Hepatocyte (in vitro differentiated cells): ENCODE results near the gene TEAD3.

Source experiments
- CTCF ChIP-seq: fragments of 200-600 bp; sonication (generic); IDR thresholded peaks from 2 replicates; pipeline ENCODE4 v1.5.1; 2016; ENCODE audit warnings: antibody characterized with exemption, mild to moderate bottlenecking; ENCODE audit not compliant: poor library complexity
- EZH2 ChIP-seq: fragments of 200-600 bp; sonication (generic); IDR thresholded peaks from 2 replicates; pipeline ENCODE4 v1.6.1; 2016; ENCODE audit warnings: antibody characterized with exemption, mild to moderate bottlenecking, borderline replicate concordance
- EZH2phosphoT487 ChIP-seq: fragments of 200-600 bp; sonication (generic); IDR thresholded peaks from one replicate; pipeline ENCODE4 v1.6.1; 2018; ENCODE audit warnings: antibody characterized with exemption, mild to moderate bottlenecking, low read depth, moderate library complexity; ENCODE audit not compliant: unreplicated experiment, severe bottlenecking

- TF ChIP-seq CTCF (no peak), EZH2 (no peak), EZH2phosphoT487 (no peak)
These were observed 7.8 kb downstream of the TEAD3 start for GRCh38 chr6:35489066-35489465.
